ENCODE results near the gene PACSIN3.
A peak's percentile ranks its signal among the peaks of the same experiment; 100 is the strongest.
"Not testable (repeated sequence)": the region's sequence is repeated elsewhere in the genome, so short reads cannot be mapped to it uniquely, and the experiment has no call there.

The PACSIN3 gene

GRCh38 chr11:47191137-47191536 lies 4.9 kb upstream of the PACSIN3 start:
- not testable (repeated sequence) for DNase-seq

GRCh38 chr11:47189100-47189834 lies 3.0 kb upstream of the PACSIN3 start:
- DNase-seq, result no peak

GRCh38 chr11:47188259-47188658 lies 2.0 kb upstream of the PACSIN3 start:
- no peak for DNase-seq

- DNase-seq, result no peak
These were observed 1.5 kb upstream of the PACSIN3 start for GRCh38 chr11:47187723-47188122.

- DNase-seq, result peak; percentile 82
These were observed 764 bp upstream of the PACSIN3 start for GRCh38 chr11:47186700-47187695.

- DNase-seq, result peak; percentile 78
These were observed 744 bp downstream of the PACSIN3 start for GRCh38 chr11:47185305-47186075.

- DNase-seq, result no peak
These were observed 1.4 kb downstream of the PACSIN3 start for GRCh38 chr11:47184711-47185304.

- no peak for DNase-seq
These were observed 2.3 kb downstream of the PACSIN3 start for GRCh38 chr11:47183969-47184368.

- no peak for DNase-seq
These were observed 3.0 kb downstream of the PACSIN3 start for GRCh38 chr11:47183031-47183856.

- DNase-seq, result no peak
These were observed 3.9 kb downstream of the PACSIN3 start for GRCh38 chr11:47182380-47182779.

- DNase-seq, result no peak
These were observed 5.0 kb downstream of the PACSIN3 start for GRCh38 chr11:47181271-47181670.

GRCh38 chr11:47180006-47180787 lies 6.0 kb downstream of the PACSIN3 start:
- DNase-seq, result no peak

GRCh38 chr11:47179655-47179991 lies 6.6 kb downstream of the PACSIN3 start:
- DNase-seq, result peak; percentile 93

- DNase-seq, result no peak
These were observed 7.2 kb downstream of the PACSIN3 start for GRCh38 chr11:47178737-47179654.

GRCh38 chr11:47178316-47178715 lies 7.9 kb downstream of the PACSIN3 start:
- no peak for DNase-seq

GRCh38 chr11:47177846-47178245 lies 8.4 kb downstream of the PACSIN3 start:
- DNase-seq, result no peak

GRCh38 chr11:47177229-47177845 lies 8.9 kb downstream of the PACSIN3 start:
- peak; percentile 77 for DNase-seq

GRCh38 chr11:47176328-47177228 lies 9.7 kb downstream of the PACSIN3 start, which contains the start of gene ARFGAP2:
TSS of gene ARFGAP2 (minus strand) at chr11:47176879. CDS start at chr11:47176853, 26 bp downstream.
- peak; percentile 100 for DNase-seq

Data from 8988T (cell line).